Measurements from ENCODE around the gene CBS.

- no peak for TF ChIP-seq CTCF (IDR thresholded peaks at IDR 0.05; ENCODE audit: low read depth, low read length)
- TF ChIP-seq EZH2phosphoT487 (IDR thresholded peaks at IDR 0.05; ENCODE audit: low read depth), result no peak
These were observed 55.5 kb downstream of the CBS start for GRCh38 chr21:43020177-43020576.
